GM19328 (cell line): Measurements from ENCODE around the gene NMNAT3.

Experiments
- ATAC-seq: cut with Tn5 transposase; IDR thresholded peaks from one replicate; pipeline ENCODE4 v1.9.1; 2021; ENCODE audit warnings: mild to moderate bottlenecking, moderate library complexity; ENCODE audit not compliant: unreplicated experiment

Gene NMNAT3

GRCh38 chr3:139552632-139553365 lies 125.0 kb downstream of the NMNAT3 start:
- ATAC-seq, result no peak

- no peak for ATAC-seq
These were observed 129.0 kb downstream of the NMNAT3 start for GRCh38 chr3:139548801-139549200.

- ATAC-seq, result no peak
These were observed 130.1 kb downstream of the NMNAT3 start for GRCh38 chr3:139547666-139548065.

GRCh38 chr3:139546772-139547171 lies 131.0 kb downstream of the NMNAT3 start:
- no peak for ATAC-seq

DNA sequence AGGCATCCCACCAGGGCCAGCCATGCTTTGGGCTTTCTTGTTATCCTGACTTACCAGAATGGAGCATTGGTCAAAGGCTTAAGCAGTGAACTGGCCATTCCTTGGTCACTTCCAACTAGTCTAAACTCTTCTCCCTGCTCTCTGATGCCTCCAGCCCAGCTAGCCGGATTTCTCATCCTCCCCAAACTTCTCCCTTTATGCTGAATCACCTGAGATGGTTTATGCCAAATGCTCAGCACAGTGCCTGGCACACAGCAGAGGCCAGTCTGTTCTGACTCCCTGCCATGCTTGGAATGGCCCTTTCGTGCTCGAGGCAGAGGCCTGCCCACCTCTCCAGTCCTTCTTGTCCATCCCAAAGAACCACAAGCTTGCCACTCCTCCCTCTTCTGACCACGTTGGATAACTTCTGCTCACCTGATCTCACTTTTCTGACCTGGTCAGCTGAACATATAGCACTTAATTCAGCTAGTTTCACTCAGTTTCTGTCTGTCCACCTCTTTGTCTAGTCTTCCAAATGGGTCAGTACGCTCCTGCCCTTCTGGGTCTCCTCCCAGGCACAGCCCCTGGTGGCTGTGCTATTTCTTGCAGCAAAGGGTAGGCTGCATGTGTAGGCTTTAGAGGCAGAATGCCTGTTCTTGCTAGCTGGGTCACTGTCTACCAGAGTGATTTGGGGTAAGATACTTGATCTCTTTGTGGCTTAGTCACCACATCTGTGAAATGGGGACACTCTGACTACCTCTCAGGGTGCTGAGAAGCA lies 136.1 kb downstream of the NMNAT3 start:
- ATAC-seq, result no peak

DNA sequence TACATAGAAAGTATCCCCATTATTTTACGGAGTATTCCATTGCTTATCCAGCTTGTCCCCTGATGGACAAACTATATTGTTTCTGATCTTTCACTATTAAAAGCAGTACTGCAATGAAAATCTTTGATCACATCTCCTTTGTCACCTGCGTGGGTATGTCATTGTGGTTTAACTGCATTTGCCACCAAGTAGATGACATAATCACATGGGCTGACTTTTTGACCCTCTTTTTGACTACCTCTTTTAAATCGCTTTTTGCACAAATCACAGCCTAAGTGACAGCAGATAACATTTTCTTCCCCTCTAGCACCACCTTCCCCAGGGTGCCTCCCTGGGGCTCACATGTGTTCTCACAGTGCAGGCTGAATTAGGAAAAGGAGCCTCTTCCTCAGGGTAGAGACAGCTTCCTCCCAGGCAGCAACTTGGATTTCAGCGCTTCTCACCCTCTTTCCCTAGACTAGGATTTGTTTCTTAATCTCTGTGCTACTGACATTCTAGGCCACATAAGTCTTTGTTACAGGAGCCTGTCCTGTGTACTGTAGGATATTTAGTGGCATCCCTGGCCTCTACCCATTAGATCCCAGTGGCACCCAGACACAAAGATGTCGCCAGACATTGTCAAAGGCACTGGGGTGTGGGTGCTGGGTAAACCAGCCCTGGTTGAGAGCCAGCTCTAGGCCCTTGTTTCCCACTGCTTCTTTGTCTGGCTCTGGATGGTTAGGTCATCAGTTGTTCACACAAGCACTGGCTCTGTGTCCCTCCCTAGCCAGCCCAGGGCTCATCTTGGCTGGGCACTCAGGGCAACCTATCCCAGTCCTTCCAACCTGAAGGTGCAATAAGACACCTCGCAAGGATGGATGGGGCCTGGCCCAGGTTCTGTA lies 136.9 kb downstream of the NMNAT3 start:
- no peak for ATAC-seq

DNA sequence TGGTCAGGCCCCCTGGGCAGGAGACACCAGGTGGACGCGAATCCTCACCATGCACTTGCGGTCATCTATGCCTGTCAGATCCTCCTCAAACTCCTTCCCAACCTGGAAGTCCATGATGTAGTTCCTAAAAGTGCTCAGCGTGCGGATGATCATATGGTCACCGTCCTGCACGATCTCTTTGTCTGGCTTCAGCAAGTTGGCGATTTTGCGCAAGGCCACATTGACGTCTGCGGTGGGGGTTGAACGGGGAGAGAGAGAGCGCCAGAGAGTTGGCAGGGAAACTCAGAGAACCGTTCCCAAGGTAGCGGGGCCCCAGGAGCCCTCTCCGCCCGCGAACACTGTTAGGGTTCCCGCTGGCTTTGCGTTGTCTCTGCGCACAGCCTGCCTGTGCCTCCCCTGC lies 139.0 kb downstream of the NMNAT3 start:
- no peak for ATAC-seq

DNA sequence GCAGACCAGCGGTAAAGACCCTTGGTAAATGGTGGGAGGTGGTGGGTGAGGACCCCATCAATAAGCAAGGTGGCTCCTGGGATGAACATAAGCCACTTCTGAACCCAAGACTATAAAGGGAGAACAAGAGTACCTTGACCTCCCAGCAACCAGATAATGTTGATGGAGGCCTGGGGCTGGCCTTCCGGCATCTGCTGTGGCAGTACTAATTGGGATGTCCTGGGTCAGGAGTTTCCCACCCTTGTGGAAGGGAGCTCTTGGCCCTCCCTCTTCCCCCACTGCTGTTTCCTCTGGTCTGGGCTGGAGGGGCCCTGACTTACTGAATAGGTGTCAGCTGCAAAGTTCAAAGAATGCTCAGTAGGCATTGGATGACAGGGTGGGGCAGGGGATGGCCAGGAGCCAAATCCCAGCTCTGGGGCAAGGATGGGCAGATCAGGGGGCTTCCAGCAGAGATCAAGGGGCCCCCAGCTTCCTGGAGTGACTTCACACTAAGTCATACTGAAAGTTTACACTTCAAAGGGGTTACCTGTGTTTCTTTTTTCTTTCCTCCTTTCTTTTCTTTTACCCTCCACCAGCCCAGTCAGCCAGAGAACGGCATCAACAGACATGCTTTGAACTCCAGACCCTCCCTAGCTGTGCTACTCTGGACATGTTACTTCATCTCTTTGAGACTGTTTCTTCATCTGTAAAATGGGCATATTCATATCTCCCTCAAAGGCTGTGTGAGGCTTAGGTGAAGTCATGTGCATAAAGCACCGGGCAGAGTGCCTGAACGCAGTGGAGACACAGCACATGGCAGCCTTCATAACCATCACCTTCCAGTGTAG lies 139.8 kb downstream of the NMNAT3 start:
- no peak for ATAC-seq

DNA sequence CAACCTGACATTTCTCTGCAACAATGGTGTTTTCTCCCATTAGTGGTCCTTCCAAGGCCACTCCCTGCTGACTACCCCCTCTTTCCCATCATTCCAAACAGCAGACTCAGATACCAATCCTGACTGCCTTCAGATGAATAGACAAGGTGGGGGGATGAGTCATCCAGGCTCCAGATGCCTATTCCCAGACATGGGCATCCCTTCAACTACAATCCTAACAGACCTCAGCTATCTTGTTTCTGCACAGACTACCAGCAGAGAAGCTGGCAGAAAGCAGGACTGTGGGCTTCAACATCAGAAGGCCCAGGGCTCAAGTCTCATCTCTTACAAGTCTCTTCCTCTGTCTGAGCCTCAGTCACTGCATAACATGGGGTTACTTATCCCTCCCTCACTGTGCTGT lies 140.4 kb downstream of the NMNAT3 start:
- ATAC-seq, result no peak

DNA sequence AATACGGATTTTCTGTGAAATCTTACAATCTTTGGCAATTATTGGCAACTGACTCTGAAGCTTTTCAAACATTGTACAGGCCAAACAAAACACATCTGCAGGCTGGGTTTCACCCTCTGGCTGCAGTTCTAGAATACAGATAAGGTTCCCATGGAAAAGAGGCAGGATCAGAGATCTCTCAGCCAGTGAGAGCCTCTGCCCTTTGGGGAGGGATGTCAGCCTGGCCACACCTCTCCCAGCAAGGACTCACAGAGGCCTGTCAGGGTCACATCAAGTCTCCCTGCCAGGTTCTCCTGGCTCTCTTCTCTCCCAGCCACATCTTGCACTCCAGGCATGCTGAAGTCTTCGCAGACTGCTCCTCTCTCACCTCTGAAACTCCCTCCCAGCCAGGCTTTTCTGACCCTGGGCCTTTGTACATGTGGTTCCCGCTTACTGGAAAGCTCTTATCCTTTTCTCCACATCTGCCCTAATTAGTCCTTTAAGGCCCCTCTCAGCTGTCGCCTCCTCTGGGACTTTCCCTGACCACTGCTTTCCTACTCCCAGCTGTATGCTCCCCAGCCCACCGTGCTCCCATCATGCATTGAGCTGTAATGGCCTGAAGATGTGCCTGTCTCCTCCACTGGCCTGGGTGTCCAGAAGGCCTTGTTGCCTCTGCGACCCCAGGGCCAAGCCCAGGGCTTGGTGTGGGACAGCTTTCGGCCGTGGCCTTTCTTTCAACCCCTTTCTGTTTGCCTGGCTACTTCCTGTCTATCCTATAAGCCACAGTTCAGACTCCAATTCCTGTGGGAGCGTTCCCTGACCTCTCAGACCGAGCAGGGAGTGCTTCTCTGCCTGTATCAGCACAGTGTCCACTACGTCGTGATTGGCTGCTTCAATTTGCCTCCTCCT lies 142.5 kb downstream of the NMNAT3 start:
- no peak for ATAC-seq

- no peak for ATAC-seq
These were observed 143.3 kb downstream of the NMNAT3 start for GRCh38 chr3:139534455-139534812.

DNA sequence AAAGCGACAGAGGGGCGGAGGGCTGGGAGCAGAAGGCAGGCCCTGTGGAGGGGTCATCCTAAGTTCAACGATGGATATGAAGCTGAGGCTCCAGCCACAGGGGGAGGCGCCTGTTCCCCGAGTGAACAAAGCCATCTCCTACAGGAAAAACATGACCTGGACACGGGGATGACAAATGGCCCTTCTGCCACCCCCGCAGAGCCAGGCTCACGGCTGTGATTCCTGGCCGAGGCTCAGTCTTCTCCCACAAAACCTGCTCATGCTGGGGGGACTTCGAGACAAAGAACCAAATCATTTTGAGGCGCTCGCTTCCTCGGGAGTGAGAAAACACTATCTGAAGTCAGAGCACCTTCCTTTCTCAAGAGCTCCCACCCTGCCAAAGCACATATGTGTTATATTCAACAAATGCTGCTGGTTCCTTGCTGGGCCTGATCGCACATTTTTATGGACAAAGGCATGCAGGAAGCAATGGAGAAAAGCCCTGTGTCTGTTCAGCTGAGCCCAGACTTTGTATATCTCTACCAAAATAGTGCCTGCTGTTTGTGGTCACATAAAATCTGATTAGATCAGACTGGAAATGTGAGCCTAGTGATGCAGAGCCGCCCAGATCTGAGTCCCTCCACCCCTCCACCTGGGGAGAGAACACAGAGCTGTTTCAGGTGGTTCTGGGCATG lies 143.9 kb downstream of the NMNAT3 start:
- no peak for ATAC-seq

DNA sequence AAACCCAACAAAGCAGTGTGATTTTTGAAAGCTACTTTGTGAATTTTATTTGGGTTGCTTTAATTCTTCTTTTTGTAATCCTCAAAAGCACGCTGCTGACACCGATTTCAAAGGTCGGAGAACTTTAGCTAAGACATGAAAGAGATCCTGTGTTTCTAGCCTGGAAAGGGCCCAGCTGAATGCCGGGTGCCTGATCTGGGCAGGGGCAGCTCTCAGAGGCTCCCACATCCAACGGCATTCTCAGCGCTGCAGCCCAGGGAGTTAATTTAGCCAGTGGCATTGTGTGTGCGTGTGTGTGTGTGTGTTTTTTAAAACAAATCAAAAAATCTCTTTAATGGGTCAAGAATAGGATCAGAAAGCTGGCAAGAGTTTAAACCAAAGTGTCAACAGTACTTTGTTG lies 144.8 kb downstream of the NMNAT3 start:
- no peak for ATAC-seq

- no peak for ATAC-seq
These were observed 147.1 kb downstream of the NMNAT3 start for GRCh38 chr3:139530717-139531116.

GRCh38 chr3:139529662-139530061 lies 148.1 kb downstream of the NMNAT3 start:
- ATAC-seq, result no peak

DNA sequence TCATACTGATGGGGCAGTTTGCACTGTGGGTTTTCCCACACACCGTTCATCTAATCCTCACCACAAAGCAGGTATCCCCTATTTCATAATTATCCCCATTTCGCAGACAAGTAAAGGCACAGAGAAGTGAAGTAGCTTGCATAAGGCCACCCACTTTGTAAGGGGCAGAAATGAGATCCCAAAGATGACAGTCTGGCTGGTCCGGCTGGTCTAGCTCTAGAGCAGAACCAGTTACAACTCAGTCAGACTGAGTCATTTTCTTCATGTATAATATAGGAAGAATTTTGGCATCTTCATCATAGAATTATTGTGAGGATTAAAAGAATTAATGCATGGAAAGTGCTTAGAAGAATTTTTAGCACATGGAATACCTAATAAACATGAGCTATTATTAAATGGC lies 148.8 kb downstream of the NMNAT3 start:
- ATAC-seq, result no peak

- no peak for ATAC-seq
These were observed 149.5 kb downstream of the NMNAT3 start for GRCh38 chr3:139528281-139528680.

GRCh38 chr3:139527265-139527664 lies 150.5 kb downstream of the NMNAT3 start:
- ATAC-seq, result no peak

DNA sequence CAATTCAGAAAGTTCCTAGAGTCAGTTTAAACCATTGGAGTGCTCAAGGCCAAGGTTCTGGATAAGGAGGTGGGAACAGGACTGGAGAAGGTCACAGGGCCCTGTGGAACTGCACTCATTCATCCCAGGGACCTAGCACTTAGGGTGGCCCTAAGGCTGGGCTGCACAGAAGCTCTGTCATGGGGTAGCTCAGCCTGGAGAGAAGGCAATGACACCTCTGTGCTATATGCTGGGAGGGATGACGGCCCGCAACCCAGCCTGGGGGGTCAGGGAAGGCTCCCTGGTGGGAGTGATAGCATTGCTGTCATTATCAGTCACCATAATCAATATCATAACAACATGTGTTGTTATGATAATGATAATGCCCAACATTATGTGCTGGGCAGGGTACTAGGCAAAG lies 151.6 kb downstream of the NMNAT3 start:
- ATAC-seq, result no peak
